ENCODE data around the gene TAOK2.

TAOK2 gene

GRCh38 chr16:30000735-30001631, 27.3 kb downstream of the TAOK2 start:
- DNase-seq: no peak
- H3K27me3 Mint-ChIP-seq: no peaks in the 10 kb centered on the region
- H3K4me3 Mint-ChIP-seq: no peak overlapping the region
- H3K36me3 Mint-ChIP-seq (ENCODE audit: low read depth): peaks cover 88% of the 10 kb centered on the region
- H3K4me1 Mint-ChIP-seq (ENCODE audit: low read depth): peaks cover 28% of the 10 kb centered on the region
- H3K27ac Mint-ChIP-seq: peak overlapping the region; percentile 50
- H3K9me3 Mint-ChIP-seq: no peaks in the 10 kb centered on the region

DNA sequence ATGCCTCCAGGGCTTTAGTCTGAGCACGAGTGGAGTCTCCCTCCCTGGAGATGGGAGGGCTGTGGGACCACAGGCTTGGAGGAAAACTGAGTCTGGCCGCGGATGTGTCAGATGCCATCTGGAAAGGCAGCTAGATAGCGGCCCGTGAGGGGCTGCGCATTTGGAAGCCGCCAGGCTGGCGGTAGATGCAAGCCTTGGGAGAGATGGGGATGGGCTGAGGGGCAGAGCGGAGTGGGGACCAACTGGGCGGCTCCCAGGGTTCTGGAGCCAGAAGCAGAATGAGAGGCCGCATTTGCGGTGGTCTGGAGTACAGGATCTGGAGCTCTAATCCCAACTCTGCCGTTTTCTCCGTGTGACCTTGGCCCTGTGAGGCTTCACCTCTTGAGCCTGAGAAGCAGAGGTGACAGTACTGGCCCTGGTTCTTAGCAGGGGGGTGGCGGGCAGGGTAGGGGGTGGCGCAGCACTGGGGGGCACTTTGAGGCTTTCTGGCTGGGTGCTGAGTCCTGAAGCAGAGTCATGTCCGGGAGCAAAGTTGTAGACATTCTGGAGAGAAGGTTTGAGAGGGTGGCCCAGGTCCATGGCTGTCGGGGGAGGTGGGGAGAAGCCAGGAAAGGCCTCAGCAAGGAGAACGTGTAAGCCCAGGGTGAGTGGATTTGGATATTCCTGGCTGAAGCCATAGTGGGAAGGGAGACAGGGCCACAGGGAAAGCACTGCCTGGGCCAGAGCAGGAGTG, 29.1 kb downstream of the TAOK2 start:
- H3K27me3 Mint-ChIP-seq: no peaks in the 10 kb centered on the region
- peak overlapping the region; percentile 39 for H3K27ac Mint-ChIP-seq
- DNase-seq: no peak
- H3K4me1 Mint-ChIP-seq (ENCODE audit: low read depth): peaks cover 20% of the 10 kb centered on the region
- H3K4me3 Mint-ChIP-seq: no peak overlapping the region
- H3K9me3 Mint-ChIP-seq: no peaks in the 10 kb centered on the region
- H3K36me3 Mint-ChIP-seq (ENCODE audit: low read depth): peaks cover 76% of the 10 kb centered on the region

GRCh38 chr16:30003670-30004423, 30.2 kb downstream of the TAOK2 start:
- no peak overlapping the region for H3K4me3 Mint-ChIP-seq
- H3K27me3 Mint-ChIP-seq: peaks cover 7% of the 10 kb centered on the region
- no peaks in the 10 kb centered on the region for H3K9me3 Mint-ChIP-seq
- DNase-seq: no peak
- peaks cover 13% of the 10 kb centered on the region for H3K4me1 Mint-ChIP-seq (ENCODE audit: low read depth)
- peaks cover 66% of the 10 kb centered on the region for H3K36me3 Mint-ChIP-seq (ENCODE audit: low read depth)
- no peak overlapping the region for H3K27ac Mint-ChIP-seq

DNA sequence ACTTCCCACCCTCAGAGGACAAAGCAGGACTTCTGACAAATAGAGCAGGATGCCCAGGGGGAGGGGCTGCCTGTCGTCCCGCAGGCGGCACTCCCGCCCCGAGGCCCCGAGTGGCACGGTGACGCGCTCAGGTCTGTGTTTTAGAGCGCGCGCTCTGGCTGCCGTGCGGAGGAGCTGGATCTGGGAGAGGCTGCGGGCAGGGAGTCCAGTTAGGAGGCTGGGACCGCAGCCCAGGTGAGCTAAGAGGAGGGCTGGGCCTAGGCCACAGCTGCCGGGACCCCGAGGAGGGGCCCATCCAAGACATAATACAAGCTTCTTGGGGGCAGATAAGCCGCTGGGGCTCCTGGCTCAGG, 30.7 kb downstream of the TAOK2 start:
- Mint-ChIP-seq H3K36me3 (ENCODE audit: low read depth) (peaks cover 60% of the 10 kb centered on the region), H3K4me3 (no peak overlapping the region), H3K27me3 (peaks cover 11% of the 10 kb centered on the region), H3K9me3 (no peaks in the 10 kb centered on the region), H3K27ac (no peak overlapping the region), H3K4me1 (ENCODE audit: low read depth) (peaks cover 10% of the 10 kb centered on the region)
- DNase-seq: no peak

- H3K4me3 Mint-ChIP-seq: no peak overlapping the region
- no peak for DNase-seq
- peaks cover 15% of the 10 kb centered on the region for H3K27me3 Mint-ChIP-seq
- H3K36me3 Mint-ChIP-seq (ENCODE audit: low read depth): peaks cover 56% of the 10 kb centered on the region
- no peak overlapping the region for H3K27ac Mint-ChIP-seq
- no peaks in the 10 kb centered on the region for H3K9me3 Mint-ChIP-seq
- peaks cover 6% of the 10 kb centered on the region for H3K4me1 Mint-ChIP-seq (ENCODE audit: low read depth)
Observed at GRCh38 chr16:30004811-30005242, 31.2 kb downstream of the TAOK2 start.

DNA sequence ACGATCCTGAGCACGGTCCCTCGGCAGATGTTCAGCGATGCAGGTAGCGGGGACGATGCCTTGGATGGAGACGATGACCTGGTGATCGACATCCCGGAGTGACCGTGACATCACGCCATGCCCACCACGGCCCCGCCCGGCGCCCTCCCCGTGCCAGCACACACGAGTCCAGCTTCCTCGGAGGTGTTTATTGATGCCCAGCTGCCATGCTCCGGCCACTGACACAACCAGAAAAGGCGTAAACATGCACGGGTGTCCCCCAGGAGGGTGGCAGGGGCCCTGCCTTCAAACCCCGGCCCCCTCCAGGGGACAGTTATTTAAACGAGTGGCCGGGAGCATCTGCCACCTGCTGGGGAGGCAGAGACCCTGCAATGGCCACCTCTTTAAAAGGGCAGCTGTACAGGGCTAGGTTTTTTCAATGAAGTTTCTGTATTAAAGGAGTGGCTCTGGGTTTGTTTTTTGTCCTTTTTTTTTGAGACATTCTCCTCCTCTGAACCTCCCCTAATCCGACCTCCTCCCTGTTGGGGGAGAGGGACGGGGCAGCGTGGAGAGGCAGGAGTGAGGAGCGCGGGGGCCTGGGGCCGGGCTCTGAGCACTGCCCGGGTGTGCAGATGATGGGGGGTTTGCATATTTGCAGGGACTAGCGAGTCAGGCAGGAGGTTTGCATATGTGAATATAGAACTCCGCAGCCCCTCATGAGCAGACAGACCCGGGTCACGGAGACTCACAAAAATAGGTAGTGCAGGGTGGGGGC, 31.9 kb downstream of the TAOK2 start:
- Mint-ChIP-seq H3K36me3 (ENCODE audit: low read depth) (peaks cover 49% of the 10 kb centered on the region), H3K27ac (peak overlapping the region; percentile 8), H3K4me1 (ENCODE audit: low read depth) (peaks cover 11% of the 10 kb centered on the region), H3K4me3 (no peak overlapping the region), H3K27me3 (peaks cover 21% of the 10 kb centered on the region), H3K9me3 (no peaks in the 10 kb centered on the region)
- peak; percentile 50 for DNase-seq

- Mint-ChIP-seq H3K4me1 (ENCODE audit: low read depth) (peaks cover 12% of the 10 kb centered on the region), H3K36me3 (ENCODE audit: low read depth) (peaks cover 46% of the 10 kb centered on the region), H3K27ac (no peak overlapping the region), H3K4me3 (no peak overlapping the region), H3K27me3 (peaks cover 22% of the 10 kb centered on the region), H3K9me3 (no peaks in the 10 kb centered on the region)
- no peak for DNase-seq
Observed at GRCh38 chr16:30006095-30006473, 32.4 kb downstream of the TAOK2 start.

- no peak for DNase-seq
- Mint-ChIP-seq H3K36me3 (ENCODE audit: low read depth) (peaks cover 38% of the 10 kb centered on the region), H3K27me3 (peaks cover 26% of the 10 kb centered on the region)
Observed at GRCh38 chr16:30006659-30007377, 33.1 kb downstream of the TAOK2 start.

DNA sequence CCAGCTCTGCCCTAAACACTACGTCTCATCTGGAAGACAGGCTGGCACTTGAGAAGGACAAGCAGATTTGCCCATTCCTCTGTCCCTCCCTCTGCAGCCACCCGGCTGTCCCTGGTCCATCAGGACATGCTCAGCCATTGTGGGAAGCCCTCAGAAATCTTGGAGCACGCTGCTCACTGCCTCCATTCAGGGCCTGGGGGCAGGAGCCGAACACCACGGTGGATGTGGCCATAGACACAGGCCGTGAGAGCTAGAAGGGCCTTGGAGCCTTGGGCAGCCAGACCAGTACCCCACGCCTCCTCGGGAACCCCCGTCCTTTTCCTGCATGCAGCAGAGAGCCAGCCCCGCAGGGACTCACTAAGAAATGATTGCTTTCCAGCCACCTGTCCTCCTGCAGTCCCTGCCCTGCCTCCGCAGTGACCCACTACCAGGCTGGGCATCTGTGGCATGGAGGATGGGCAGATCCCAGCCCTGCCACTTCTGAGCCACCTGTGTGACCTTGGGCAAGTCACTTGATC, 33.8 kb downstream of the TAOK2 start:
- H3K27ac Mint-ChIP-seq: no peak overlapping the region

More at GRCh38 chr16:30006659-30007377, 33.1 kb downstream of the TAOK2 start:
- H3K9me3 Mint-ChIP-seq: no peaks in the 10 kb centered on the region
- no peak overlapping the region for H3K4me3 Mint-ChIP-seq
- H3K4me1 Mint-ChIP-seq (ENCODE audit: low read depth): peaks cover 13% of the 10 kb centered on the region
- H3K27ac Mint-ChIP-seq: no peak overlapping the region

DNA sequence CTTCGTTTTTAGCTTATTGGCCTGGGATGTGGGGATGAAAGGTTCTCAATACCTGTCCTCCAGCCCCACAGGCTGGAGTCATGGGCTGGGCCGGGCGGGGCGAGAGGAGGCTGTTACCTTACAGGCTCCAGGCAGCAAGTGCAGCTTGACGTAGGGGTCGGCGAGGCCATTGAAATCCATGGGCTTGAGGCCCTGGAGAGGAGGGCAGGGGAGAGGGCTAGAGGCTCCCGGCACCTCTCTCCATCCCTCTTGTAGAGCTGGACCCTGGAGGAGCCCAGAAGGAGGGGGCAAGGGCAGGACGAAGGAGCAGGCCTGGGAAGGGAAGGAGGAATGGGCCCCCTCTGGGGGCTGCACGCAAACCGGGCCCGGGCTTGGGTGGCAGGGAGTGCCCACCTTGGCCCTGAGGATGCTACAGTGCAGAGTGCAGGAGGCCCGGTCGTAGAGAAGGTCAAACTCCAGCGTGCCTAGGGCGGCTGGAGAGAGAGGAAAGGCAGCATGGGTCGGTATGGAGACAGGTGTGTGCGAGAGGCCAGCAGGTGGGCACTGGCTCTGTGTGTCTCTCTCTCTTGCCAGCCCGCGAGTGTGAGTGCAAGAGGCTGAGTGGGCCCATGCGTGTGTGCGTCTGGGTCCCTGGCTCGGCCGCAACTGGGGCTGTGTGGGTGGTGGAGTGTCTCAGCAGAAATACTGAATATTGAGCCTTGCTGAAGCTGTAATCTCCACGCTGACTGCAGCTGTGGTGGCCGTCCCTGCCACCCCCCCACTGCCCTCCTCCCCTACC, 35.6 kb downstream of the TAOK2 start:
- no peak for DNase-seq
- peaks cover 34% of the 10 kb centered on the region for H3K27me3 Mint-ChIP-seq
- peaks cover 16% of the 10 kb centered on the region for H3K36me3 Mint-ChIP-seq (ENCODE audit: low read depth)
- no peaks in the 10 kb centered on the region for H3K9me3 Mint-ChIP-seq
- peaks cover 12% of the 10 kb centered on the region for H3K4me1 Mint-ChIP-seq (ENCODE audit: low read depth)
- H3K27ac Mint-ChIP-seq: no peak overlapping the region
- no peak overlapping the region for H3K4me3 Mint-ChIP-seq

More for the DNA sequence above, 33.8 kb downstream of the TAOK2 start:
- H3K4me1 Mint-ChIP-seq (ENCODE audit: low read depth): peaks cover 12% of the 10 kb centered on the region
- peaks cover 32% of the 10 kb centered on the region for H3K27me3 Mint-ChIP-seq
- no peak for DNase-seq
- H3K9me3 Mint-ChIP-seq: no peaks in the 10 kb centered on the region
- peaks cover 32% of the 10 kb centered on the region for H3K36me3 Mint-ChIP-seq (ENCODE audit: low read depth)
- H3K4me3 Mint-ChIP-seq: no peak overlapping the region

DNA sequence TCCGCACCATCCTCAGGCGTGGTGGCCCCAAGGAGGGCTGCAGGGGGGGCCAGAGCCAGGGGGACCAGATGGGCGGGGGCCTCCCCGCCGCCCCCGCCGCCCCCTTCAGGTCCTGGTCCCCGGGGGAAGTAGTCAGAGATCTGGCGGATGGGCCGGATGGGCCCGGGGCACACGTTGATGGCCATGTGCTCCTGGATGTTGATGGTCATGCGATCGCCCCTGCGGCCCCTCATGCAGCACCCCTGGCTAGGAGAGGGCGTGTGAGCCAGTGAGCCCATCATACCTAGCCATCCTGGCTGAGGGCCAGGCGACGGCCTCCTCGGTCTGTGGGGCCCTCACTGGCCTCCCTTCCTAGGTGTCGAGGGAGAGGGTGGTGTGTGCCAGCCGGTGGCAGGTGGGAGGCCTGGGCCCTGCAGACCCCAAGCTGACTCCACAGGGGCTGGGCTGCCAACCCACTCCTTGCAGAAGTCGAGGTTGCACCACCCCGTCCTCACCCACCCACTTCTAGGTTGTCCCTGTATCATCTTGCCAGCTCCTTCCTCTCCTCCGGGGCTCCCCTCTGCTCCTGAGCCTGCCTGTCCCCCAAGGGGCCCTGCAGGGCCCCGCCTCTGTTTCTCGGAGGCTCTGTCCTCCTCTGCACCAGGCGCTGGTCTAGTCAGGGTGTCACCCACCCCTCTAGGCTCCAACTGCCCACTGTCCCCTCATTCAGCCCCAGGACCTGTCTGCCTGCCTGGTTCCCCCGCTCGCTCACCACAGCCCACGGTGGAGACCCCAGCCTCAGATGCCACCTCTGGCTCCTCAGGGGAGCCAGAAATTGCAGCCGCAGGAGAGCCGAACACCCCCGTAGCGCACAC, 36.5 kb downstream of the TAOK2 start:
- no peak for DNase-seq
- peaks cover 12% of the 10 kb centered on the region for H3K4me1 Mint-ChIP-seq (ENCODE audit: low read depth)
- peak overlapping the region; percentile 72 for H3K4me3 Mint-ChIP-seq
- H3K27me3 Mint-ChIP-seq: peaks cover 34% of the 10 kb centered on the region
- peak overlapping the region; percentile 69 for H3K27ac Mint-ChIP-seq
- H3K9me3 Mint-ChIP-seq: no peaks in the 10 kb centered on the region
- H3K36me3 Mint-ChIP-seq (ENCODE audit: low read depth): peaks cover 13% of the 10 kb centered on the region

Data from activated T-cell treated with anti-CD3 and anti-CD28 coated beads, Interleukin-2, amount 50 U/mL, for 24 hours (primary cell).